RWPE1 (cell line): ENCODE data around the gene ALPK3.

Source experiments
- CTCF ChIA-PET: fragments of 350-600 bp; sonication (Branson Sonifier 250); formaldehyde crosslinking; extraction: SDS; loops from one replicate; lab custom pipeline; 2021; lab: Yijun Ruan, JAX
- POLR2A ChIA-PET: fragments of 400-600 bp; formaldehyde crosslinking; extraction: SDS; loops from one replicate; lab custom pipeline; 2020; ENCODE audit warnings: antibody characterized with exemption; ENCODE audit not compliant: low non-redundant PET; lab: Yijun Ruan, JAX
- DNase-seq: peaks from one replicate; pipeline ENCODE4 v3.0.0; 2012; ENCODE audit warnings: low spot score
- H3K27ac ChIP-seq: fragments of 450-650 bp; 2 replicates; pipeline ENCODE4 v1.5.1; 2017
- CTCF ChIP-seq: fragments of 450-650 bp; conservative IDR thresholded peaks from 2 replicates; pipeline ENCODE4 v1.5.1; 2017; ENCODE audit warnings: low read depth, mild to moderate bottlenecking

ALPK3 gene

GRCh38 chr15:84880822-84881519 lies 63.8 kb downstream of the ALPK3 start:
- DNase-seq, result no peak
- H3K27ac ChIP-seq, result no peak overlapping the region
- POLR2A ChIA-PET, result no interaction called here
- TF ChIP-seq CTCF, result no peak
- CTCF ChIA-PET, result no interaction called here

- DNase-seq, result no peak
- no peak for TF ChIP-seq CTCF
- POLR2A ChIA-PET, result no interaction called here
- CTCF ChIA-PET, result no interaction called here
- no peak overlapping the region for H3K27ac ChIP-seq
Measured at GRCh38 chr15:84881520-84881830, 64.3 kb downstream of the ALPK3 start.

DNA sequence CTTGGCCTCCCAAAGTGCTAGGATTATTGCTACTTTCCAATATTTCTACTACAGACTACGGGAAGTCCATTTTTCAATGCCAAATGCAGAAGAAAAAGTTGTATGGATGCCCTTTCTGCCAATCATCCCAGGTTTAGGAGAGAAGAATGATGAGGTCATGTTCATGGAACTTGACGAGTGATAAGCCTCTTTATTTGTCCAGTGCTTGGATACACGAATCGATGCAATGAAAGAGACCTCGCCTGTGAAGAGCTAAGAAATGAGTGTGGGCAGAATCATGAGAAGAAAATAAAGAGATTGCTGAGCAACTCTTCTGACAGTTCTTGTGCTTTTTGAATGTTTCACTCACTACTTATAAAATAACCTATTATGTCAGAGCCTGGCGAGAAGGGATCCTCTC lies 66.3 kb downstream of the ALPK3 start:
- DNase-seq, result no peak
- no peak overlapping the region for H3K27ac ChIP-seq
- TF ChIP-seq CTCF, result no peak
- CTCF ChIA-PET, result no interaction called here
- POLR2A ChIA-PET, result no interaction called here

- DNase-seq, result no peak
- ChIA-PET POLR2A (no interaction called here), CTCF (no interaction called here)
- no peak for TF ChIP-seq CTCF
- H3K27ac ChIP-seq, result no peak within 1 kb of the TSS
Measured at GRCh38 chr15:84883916-84884781, 67.0 kb downstream of the ALPK3 start, which contains the start of gene SLC28A1. Gene SLC28A1, plus strand, starts transcription at chr15:84884662. Its CDS starts 3,099 bp downstream, at chr15:84887761.

DNA sequence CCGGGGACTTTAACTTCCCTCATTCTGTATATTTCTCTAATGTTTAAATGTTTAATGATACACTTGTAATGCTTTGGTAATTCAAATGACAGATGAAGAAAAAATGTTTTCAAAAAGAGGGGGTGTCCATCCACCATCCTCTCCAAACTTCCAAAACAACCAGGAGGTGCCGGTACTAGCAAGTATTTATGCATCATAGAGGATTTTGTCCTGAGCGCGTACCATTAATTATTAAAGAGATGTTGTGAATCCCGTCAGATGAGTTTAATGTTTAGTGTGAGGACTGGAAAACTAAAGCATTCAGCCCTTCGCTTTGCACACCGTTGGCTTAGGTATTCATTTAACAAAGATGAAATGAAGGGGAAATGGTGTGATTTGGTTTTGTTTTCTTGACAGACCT lies 68.6 kb downstream of the ALPK3 start:
- ChIA-PET CTCF (no interaction called here), POLR2A (no interaction called here)
- TF ChIP-seq CTCF, result no peak
- no peak overlapping the region for H3K27ac ChIP-seq
- DNase-seq, result no peak

DNA sequence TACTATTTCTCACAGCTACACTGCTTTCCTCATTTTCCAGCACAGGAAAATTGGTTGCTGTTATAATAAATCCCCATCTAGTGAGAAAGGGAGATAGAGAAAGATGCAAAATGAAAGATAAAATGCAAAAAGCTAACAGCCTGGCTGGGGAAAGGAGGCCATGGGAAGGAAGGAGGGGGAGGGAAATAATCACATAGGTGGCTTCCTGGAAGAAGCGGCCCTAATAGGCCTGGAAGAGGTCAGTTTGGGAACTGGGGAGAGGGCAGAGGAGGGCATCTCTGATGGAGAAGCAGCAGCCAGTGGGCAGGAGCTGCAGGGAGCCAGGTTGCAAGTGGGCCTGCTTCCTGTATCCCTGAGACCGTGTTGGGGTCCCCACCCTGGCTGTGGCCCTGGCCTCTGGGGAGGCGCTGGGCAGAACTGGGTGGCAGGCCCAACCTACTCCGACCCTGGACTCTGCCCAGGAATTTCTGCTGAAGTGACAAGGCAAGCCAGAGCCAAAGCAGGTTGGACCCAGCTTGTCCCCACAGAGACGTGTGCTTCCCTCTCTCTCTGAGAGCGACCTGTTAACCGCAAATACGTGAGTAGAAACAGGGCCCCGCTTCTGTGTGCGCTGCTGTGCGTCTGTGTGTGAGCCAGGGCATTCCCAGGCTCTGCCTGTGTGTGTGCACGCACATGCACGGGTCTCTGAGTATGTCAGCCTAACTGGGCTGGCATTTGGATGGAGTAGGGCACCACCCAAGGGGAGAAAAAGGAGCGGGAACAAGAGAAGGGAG lies 69.2 kb downstream of the ALPK3 start:
- no peak overlapping the region for H3K27ac ChIP-seq
- DNase-seq, result no peak
- TF ChIP-seq CTCF, result no peak
- ChIA-PET CTCF (interaction anchor here (0.5 to 0.6 kb wide), 2 partner anchors 69 to 110 kb away, joined by 3 read pairs; no protein-coding TSS in a partner anchor), POLR2A (no interaction called here)
